ENCODE data around the gene FHL3. TPM values are rescaled to one million over a fixed set of nuclear protein-coding genes. Genes with fewer than 3 reads are reported as not detected.

FHL3 gene
- total RNA-seq, 1 experiment from 2014 or later = 23.4 TPM

DNA sequence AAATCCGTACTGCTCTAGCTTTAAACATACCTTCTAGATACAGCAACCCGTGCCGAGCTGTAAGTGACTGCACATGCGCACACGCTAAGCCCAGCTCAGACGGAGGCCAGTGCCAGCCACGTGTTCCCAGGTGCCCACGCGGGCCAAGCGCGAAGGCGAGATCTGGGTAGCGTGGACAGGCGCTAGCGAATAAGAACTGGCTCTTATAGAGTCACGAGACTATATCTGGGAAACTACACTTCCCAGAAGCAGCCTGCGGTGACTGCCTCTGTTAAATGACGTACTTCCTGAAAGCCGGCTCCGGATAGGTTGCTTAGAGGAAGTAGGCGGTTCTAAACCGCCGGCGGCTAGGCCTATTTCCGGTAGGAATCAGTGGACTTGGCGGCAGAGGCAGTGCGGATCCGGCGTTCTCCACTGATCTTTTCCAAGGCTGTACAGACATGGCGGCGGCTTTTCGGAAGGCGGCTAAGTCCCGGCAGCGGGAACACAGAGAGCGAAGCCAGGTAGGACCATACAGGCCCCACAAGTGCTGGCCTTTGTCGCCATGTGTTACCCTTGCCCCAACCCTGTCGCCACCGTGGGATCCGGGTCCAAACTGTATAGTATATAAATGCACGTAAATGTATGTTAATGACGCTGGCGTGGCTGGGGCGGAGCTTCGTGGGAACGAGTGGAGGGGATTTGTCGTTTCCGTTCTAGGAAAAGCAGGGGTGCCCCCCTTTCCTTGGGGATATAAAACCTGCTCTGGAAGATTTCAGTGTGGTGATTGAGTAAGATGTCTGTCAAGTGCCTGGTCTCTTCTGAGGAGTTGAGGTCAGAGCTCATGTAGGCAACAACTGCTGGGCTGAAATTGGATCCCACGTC, 7.3 kb upstream of the FHL3 start, which contains the start of gene UTP11:
Gene UTP11 (plus strand): TSS at position 372 of the 864 bp plus-strand sequence. CDS start 69 bp downstream, at position 441.
- DNase-seq (ENCODE audit: low read depth, low spot score) = peak; percentile 95
- in situ Hi-C loops (cut with HindIII; ENCODE audit: low pct_unique_long_range_greater_than_20kb, low sequenced_read_pairs) = no loop called here
- BruUV-seq (replicated peaks) = no TSS peak
- Histone ChIP-seq H3K27ac (ENCODE audit: low read length) (peak within 1 kb of the TSS; percentile 96), H3K4me3 (ENCODE audit: low read depth in 2 of 2, low read length in 2 of 2) (peak within 1 kb of the TSS; percentile 92 to 98), H3K9me3 (ENCODE audit: control insufficient read depth, insufficient read depth, low read depth, low read length) (no peaks in the 10 kb centered on the region), H3K36me3 (ENCODE audit: control insufficient read depth, insufficient read depth, low read length) (peaks cover 4% of the 10 kb centered on the region), H3K27me3 (ENCODE audit: control insufficient read depth, insufficient read depth, low read length) (no peaks in the 10 kb centered on the region), H3K4me1 (ENCODE audit: control insufficient read depth, insufficient read depth, low read length) (peaks cover 19% of the 10 kb centered on the region)
- POLR2A ChIA-PET = interaction anchor here (0.6 to 1.6 kb wide), 3 partner anchors 10 to 17 kb away, joined by 4 to 23 read pairs (median 4); no protein-coding TSS in a partner anchor
- CTCF ChIA-PET = interaction anchor here (0.7 kb wide), 2 partner anchors 12 to 15 kb away, joined by 3 to 4 read pairs; no protein-coding TSS in a partner anchor
- peak; percentile 99 for ATAC-seq
- peak; percentile 58; the same call in 1 of the 2 replicates for TF ChIP-seq TCF7L2 (IDR thresholded peaks at IDR 0.05; ENCODE audit: low read depth, low read length)
- TF ChIP-seq, protein P1, sequence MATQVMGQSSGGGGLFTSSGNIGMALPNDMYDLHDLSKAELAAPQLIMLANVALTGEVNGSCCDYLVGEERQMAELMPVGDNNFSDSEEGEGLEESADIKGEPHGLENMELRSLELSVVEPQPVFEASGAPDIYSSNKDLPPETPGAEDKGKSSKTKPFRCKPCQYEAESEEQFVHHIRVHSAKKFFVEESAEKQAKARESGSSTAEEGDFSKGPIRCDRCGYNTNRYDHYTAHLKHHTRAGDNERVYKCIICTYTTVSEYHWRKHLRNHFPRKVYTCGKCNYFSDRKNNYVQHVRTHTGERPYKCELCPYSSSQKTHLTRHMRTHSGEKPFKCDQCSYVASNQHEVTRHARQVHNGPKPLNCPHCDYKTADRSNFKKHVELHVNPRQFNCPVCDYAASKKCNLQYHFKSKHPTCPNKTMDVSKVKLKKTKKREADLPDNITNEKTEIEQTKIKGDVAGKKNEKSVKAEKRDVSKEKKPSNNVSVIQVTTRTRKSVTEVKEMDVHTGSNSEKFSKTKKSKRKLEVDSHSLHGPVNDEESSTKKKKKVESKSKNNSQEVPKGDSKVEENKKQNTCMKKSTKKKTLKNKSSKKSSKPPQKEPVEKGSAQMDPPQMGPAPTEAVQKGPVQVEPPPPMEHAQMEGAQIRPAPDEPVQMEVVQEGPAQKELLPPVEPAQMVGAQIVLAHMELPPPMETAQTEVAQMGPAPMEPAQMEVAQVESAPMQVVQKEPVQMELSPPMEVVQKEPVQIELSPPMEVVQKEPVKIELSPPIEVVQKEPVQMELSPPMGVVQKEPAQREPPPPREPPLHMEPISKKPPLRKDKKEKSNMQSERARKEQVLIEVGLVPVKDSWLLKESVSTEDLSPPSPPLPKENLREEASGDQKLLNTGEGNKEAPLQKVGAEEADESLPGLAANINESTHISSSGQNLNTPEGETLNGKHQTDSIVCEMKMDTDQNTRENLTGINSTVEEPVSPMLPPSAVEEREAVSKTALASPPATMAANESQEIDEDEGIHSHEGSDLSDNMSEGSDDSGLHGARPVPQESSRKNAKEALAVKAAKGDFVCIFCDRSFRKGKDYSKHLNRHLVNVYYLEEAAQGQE (IDR thresholded peaks at IDR 0.05; ENCODE audit: insufficient read depth in 1 of 2, low read depth in 2 of 2, low read length in 1 of 2) = 0 out of 4 replicates have a peak, but pooled peaks of 1 of the 2 experiments have one; percentile 59
- TF ChIP-seq POLR2AphosphoS5 (IDR thresholded peaks at IDR 0.05; ENCODE audit: low read depth, low read length) = peak; percentile 88
- no peak for TF ChIP-seq SIN3A (IDR thresholded peaks at IDR 0.05; ENCODE audit: borderline replicate concordance, insufficient read depth, low read depth, low read length)
- TF ChIP-seq, protein P2, sequence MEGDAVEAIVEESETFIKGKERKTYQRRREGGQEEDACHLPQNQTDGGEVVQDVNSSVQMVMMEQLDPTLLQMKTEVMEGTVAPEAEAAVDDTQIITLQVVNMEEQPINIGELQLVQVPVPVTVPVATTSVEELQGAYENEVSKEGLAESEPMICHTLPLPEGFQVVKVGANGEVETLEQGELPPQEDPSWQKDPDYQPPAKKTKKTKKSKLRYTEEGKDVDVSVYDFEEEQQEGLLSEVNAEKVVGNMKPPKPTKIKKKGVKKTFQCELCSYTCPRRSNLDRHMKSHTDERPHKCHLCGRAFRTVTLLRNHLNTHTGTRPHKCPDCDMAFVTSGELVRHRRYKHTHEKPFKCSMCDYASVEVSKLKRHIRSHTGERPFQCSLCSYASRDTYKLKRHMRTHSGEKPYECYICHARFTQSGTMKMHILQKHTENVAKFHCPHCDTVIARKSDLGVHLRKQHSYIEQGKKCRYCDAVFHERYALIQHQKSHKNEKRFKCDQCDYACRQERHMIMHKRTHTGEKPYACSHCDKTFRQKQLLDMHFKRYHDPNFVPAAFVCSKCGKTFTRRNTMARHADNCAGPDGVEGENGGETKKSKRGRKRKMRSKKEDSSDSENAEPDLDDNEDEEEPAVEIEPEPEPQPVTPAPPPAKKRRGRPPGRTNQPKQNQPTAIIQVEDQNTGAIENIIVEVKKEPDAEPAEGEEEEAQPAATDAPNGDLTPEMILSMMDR (IDR thresholded peaks at IDR 0.05) = no peak
- intact Hi-C loops (cut with micrococcal nuclease; ENCODE audit: unreplicated experiment) = no loop called here

DNA sequence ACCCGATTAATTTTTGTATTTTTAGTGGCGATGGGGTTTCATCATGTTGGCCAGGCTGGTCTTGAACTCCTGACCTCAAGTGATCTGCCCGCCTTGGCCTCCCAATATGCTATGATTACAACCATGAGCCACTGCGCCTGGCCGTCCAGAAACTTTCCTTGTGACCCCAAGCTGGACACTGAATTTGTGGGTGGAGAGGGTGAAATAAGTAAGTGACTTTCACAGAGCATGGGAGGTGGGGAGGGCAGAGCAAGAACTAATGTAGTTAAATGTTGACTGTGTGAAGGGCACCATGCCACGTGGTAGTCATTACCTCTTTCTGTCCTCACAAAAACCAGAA, 4.5 kb upstream of the FHL3 start:
- Histone ChIP-seq H3K4me3 (ENCODE audit: low read depth in 2 of 2, low read length in 2 of 2) (no peak overlapping the region), H3K4me1 (ENCODE audit: control insufficient read depth, insufficient read depth, low read length) (peaks cover 13% of the 10 kb centered on the region), H3K27me3 (ENCODE audit: control insufficient read depth, insufficient read depth, low read length) (no peaks in the 10 kb centered on the region), H3K36me3 (ENCODE audit: control insufficient read depth, insufficient read depth, low read length) (peaks cover 2% of the 10 kb centered on the region; the same call in 1 of the 2 replicates), H3K27ac (ENCODE audit: low read length) (no peak overlapping the region), H3K9me3 (ENCODE audit: control insufficient read depth, insufficient read depth, low read depth, low read length) (no peaks in the 10 kb centered on the region)
- no TSS peak for BruUV-seq (replicated peaks)
- TF ChIP-seq, protein P1 (IDR thresholded peaks at IDR 0.05; ENCODE audit: insufficient read depth in 1 of 2, low read depth in 2 of 2, low read length in 1 of 2) = no peak
- no peak for TF ChIP-seq POLR2AphosphoS5 (IDR thresholded peaks at IDR 0.05; ENCODE audit: low read depth, low read length)
- TF ChIP-seq SIN3A (IDR thresholded peaks at IDR 0.05; ENCODE audit: borderline replicate concordance, insufficient read depth, low read depth, low read length) = no peak
- no peak for TF ChIP-seq TCF7L2 (IDR thresholded peaks at IDR 0.05; ENCODE audit: low read depth, low read length)
- TF ChIP-seq, protein P2 (IDR thresholded peaks at IDR 0.05) = no peak
- intact Hi-C loops (cut with micrococcal nuclease; ENCODE audit: unreplicated experiment) = no loop called here
- POLR2A ChIA-PET = no interaction called here
- in situ Hi-C loops (cut with HindIII; ENCODE audit: low pct_unique_long_range_greater_than_20kb, low sequenced_read_pairs) = no loop called here
- CTCF ChIA-PET = no interaction called here
- ATAC-seq (no peak), DNase-seq (ENCODE audit: low read depth, low spot score) (no peak)
